Measurements from ENCODE around the gene METTL3.
"Not testable (repeated sequence)": the region's sequence is repeated elsewhere in the genome, so short reads cannot be mapped to it uniquely, and the experiment has no call there.

Gene METTL3

DNA sequence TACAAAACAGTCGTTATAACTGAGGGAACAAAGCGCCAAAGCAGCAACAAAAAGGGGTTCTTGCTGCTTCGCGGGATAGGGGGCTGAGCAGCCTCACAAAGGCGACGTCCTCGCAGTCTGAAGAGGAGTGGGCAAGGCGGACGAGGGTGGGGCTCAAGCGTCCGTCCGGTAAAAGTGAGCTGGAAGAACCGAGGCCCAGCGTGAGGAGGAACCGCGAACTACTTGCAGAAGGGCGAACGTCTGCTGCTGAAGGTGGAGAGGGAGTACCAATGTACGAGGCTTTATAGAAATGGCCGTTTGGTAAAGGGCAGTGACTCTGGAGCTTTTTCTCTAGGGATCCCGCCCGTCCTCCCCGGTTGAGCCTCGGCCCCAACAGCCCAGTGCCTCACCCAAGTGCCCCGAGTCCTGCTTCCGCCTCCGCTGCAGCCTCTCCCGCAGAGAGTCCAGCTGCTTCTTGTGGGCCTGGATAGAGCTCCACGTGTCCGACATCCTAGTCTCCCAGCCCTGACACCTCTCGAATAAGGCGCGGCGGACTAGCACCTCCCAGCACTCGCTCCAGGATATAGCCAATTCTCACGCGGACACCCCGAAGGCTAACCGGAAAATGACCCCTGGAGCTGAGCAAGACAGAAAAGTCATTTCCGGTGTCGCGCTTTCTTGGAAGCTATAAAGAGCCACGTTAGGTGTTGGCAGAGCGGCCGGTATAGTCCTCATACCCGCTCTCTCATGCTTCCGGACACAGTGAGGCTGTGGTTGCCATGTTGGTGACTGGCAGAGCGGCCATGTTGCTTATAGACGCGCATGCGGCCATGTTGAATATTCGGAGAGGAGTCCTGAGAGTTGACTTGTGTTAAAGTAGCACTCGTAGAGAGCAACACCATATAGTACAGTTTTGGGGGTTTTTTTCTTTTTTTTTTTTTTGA, at the start of gene METTL3:
METTL3 (minus strand) TSS at position 606 of the 923 bp plus-strand sequence; CDS start at position 489, 117 bp downstream.
- DNase-seq: peak; percentile 79 to 83

DNA sequence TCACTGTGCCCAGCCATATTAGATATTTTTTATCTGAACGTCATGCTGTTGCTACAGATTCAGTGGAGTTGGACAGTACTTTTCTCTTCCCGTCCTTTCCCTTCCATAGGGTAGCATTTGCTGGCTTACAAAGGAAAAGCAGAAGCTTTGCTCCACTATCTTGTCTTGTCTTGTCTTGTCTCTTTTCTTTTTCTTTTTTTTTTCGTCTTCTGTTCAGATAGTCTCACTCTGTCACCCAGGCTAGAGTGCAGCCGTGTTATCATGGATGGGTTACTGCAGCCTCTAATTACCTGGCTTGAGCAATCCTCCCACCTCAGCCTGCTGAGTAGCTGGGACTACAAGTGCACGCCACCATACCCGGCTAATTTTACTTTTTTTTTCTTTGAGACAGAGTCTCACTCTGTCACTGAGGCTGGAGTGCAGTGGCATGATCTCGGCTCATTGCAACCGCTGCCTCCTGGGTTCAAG, 47.6 kb upstream of the METTL3 start:
- no peak for DNase-seq

DNA sequence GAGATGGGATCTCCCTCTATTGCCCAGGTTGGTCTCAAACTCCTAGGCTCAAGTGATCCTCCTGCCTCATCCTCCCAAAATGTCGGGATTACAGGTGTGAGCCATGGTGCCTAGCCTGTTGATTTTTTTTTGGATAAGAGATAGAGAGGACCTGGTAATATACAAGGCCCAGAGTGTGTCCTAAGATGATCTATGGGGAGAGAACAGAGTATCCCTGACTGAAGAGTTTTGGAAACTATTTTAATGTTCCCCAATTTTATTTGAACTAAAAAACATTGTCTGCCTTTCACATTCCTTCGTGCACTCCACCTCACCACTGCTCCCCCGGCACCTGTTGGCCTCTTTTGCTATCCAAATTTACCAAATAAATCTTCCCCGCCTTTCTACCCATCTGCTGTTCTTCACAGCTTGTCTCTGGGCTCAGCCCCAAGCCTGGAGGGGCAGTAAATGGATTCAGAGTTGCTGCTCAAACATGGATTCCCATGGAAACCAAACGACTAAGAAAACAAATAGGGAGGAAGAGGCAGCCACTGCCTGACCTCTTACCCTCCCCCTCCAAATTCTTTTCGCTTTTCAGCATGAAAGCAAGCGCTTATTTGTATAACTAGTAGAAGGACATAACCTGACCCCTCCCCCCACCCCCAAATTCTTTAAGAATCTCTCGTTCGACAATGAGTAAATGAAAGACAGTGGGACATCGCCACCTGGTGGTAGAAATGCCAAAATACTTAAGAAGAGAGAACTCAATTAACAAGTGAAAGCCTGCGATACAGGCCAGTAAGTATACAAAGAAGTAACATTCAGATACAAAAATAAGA, 46.2 kb upstream of the METTL3 start:
- peak; percentile 79 for DNase-seq

DNA sequence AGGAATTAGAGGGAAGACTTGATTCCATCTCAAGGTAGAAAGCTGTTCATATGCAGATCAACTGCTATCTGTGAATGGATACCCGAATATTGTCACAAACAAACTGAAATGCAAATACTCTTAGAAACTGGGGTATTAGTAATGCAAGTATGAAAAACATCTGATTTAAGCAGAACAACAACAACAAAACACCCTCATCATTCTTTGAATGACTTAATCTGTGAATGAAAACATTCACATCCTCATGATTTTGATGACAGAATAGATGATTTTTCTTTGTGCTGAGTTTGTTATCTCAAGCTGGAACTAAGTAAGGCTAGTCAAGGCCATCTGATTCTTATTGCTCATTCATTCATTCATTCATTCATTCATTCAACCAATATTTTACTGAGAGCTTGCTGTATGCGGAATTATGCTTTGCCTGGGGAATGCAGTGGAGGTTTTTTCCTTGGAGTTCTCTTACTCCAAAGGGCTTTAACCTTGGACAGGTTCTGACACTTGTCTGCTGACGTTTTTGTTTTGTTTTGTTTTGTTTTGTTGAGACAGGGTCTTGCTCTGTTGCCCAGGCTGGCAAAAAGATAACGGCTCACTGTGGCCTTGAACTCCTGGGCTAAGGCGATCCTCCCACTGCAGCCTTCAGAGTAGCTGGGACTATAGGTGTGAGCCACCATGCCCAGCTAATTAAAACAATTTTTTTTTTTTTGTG, 45.4 kb upstream of the METTL3 start:
- no peak for DNase-seq

DNA sequence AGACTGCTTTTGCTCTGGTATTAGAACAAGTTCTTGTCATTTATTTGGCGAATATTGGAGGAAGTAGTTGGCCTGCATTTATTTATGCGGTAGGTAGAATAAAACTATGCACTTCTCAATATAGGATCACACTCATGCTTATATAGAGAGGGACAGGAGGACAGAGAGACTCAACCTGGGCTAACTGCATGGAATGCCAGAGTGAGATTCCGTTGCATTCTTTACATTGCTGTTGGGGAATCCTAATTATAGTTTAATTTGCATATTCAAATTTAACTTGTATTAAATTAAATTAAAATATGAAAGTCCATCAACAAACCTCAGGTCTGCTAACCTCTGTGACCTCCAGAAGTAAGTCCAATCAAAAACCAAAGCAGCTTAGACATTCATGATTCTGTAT, 42.1 kb upstream of the METTL3 start:
- DNase-seq: no peak

DNA sequence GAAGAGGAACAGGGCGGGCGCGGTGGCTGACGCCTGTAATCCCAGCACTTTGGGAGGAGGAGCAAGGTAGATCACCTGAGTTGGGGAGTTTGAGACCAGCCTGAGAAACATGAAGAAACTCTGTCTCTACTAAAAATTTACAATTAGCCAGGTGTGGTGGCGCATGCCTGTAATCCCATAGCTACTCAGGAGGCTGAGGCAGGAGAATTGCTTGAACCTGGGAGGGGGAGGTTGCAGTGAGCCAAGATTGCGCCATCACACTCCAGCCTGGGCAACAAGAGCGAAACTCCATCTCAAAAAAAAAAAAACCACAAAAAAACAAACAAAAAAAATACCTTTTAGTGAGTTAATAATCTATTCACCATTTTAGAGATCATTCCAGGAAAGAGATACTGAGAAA, 33.4 kb upstream of the METTL3 start:
- not testable (repeated sequence) for DNase-seq

DNA sequence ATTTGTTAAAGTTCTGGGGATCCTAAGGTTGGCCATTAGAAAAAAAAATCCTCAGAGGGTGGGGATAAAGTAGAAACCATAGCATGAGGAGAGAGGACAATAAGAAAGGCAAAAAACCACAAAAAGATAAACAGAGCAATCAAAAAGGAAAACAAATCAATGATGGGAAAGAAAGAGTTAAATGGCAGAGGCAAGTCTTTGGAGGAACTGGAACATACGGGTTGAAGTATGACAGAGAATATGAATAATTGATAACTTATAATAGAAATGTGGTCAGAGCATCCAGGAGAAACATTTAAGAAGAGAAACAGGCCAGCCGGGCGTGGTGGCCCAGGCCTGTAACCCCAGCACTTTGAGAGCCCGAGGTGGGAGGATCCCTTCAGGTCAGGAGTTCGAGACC, 32.8 kb upstream of the METTL3 start:
- no peak for DNase-seq

DNA sequence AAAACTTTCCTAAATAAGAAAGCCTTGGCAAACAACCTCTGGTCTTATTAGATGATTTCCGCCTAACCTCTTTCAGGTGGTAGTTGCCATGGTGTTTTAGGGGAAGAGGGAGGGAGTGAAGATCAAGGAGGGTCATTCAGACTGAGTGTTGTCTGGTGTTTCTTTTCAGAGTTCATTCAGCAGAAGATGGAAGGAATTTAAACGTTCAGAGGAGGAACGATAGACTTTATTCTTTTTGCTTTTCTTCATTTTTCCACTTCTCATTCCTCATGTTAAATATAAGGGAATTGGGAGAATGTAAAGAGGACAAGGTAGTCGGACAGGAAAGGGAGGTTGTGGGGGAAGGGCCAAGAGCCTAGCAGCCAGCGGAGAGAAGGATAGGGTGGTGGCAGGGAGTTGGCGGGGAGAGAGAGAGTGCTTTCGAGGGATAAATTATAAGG, 32.4 kb upstream of the METTL3 start:
- no peak for DNase-seq

DNA sequence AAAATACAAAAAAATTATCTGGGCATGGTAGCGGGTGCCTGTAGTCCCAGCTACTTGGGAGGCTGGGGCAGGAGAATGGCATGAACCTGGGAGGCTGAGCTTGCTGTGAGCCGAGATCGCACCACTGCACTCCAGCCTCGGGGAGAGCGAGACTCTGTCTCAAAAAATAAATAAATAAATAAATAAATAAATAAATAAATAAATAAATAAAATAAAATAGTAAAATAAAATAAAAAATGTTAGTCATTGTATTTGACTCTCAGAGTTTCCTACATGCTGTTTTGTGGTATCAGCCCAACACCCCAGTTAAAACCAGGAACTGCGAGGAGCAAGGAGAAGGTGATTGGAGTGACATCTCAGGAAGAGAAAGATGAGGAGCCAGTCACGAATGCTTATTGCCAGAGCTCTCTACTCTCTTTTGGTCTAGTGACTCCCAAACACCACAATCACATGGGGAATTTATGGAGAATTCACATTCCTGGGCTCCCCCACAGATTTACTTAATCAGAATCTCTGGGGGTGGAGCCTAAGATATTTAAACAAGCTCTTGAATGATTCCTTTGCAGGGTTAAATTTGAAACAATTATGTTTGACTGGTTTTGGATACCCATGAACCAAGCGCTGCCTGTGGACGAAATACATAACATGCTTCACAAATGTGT, 30.4 kb upstream of the METTL3 start:
- no peak for DNase-seq

DNA sequence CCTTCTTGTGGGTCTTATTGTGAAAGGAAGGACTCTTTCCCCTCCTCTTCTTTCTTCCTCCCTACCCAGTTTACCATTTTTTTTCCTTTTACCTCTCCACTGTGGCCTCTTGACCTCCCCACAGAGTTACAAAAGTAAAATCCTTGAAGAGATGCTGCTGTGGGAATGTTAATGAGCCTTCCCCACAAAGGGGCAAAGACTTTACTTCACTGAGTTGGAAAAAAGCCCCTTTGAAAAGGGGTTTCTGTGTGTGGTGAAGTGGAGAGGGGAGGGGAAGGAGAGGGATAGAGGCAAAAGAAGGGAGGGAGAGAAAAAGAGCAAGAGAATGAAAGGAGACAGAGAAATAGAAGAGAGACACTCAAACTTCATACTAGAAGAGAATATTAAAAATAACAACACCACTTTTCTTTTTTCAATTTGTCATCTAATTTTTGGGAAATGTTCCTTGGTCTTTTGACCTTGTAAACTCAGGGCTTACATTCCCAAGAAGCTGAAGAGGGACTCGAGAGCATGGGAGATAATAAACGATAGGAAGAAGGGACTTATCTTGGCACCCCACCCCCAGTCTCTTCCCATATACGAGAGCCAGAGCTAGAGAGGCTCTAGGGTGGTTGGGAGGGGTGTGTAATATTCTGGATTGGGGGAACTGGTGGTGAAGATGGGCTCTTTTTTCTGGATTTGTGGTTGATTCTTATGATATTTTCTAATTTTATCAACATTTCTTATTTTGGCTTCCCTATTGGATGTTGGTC, 28.2 kb upstream of the METTL3 start:
- DNase-seq: no peak

DNA sequence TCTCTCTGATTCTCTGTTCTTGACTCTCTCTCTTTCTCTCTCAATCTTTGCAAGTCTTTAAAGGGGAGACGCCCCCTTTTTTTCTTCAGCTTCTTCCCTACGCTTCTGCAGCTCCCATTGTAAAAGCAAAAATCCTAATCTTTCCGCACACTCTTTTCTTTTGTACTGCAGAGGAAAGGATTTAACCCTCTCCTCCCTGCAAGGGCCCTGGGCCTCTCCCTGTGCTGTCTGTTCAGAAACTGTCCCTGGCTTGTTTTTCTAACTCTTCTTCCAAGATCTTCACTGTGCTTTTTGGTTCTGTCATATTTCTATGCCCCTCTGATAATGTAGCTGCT, 25.9 kb upstream of the METTL3 start:
- no peak for DNase-seq

DNA sequence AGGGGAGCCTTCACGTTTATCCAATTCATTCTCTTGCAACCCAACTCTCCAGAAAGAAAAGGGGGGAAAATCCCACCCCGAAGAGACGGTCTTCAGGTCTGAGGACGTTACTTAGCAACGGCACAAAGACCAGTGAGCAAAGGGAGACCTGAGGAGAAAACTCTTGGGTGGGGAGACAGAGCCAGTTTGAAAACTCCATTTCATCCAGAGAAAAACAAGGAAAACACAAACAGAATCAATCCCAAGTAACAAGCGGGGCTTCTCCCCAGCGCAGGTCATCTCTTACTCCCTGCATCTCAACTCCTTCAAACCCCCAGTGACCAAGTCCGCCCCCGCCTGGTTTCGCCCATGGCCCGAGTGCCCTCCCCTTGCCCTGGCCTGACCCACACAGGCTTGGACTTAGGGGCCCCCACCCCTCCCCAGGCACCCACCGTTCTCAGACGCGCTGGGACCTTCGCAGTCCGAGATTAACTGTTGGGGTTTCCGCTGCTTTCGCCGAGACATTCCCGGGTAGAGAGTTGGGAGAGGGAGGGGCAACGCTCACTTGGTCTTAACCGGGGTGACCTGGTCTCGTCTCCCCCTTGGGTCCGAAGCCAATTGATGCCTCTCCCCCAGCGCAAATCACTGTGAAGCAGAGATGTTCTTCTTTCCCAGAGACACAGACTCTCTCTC, 25.4 kb upstream of the METTL3 start:
- DNase-seq: no peak

DNA sequence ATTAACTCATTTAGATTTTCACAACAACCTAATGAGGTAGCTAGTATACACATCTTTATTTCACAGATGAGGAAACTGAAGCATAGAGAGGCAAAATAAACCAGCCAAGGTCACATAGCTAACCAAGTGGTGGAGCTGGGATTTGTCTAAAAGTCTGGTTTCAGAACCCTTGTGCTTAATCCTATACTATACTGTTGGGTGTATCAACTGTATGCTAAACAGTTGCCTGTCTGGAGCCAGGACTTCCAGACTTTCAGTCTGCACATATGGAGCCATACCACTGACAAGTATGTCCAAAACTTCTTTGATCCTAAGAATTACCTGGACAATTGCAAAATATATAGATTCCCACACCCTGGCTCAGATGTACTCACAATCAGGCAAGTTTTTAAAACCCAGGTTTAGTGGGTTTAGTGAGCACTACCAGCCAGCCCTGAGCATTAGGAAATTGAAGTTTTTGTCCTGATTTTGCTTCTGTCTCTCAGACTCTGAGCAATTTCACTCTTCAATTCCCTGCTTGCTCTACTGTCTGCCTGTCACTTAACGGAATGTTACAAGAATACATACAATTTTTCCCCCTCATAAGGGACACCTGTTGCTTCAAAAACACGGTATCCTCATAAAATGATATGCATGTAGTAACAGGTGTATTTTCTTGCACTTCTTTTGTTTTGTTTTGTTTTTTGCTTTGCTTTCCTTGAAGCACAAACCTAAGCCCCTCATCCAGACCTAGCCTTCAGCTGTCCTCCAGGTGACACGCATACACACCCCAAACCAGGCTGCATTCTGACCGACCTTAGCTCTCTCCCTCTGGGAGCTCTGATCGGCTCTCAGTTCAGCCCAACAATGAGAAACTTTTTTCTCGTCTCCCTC, 24.6 kb upstream of the METTL3 start:
- no peak for DNase-seq

DNA sequence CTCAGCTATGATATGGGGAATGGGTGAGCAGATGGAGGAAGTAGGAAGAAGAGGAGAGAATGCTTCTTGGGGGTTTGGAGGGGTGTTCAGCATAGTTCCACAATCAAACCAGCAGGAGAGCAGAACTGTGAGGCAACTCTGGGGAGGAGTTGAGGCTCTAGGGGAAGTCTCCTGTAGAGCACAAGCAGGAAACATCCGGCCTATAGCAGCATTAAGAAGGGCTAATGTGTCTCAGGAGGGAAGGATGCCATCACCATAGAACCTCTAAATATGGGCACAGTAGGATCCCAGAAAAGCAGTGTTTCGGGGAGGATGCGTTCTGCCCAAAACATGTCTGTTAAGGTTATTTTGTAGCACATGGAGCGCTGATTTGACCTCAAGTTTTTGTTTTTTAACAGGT, 23.4 kb upstream of the METTL3 start:
- no peak for DNase-seq

DNA sequence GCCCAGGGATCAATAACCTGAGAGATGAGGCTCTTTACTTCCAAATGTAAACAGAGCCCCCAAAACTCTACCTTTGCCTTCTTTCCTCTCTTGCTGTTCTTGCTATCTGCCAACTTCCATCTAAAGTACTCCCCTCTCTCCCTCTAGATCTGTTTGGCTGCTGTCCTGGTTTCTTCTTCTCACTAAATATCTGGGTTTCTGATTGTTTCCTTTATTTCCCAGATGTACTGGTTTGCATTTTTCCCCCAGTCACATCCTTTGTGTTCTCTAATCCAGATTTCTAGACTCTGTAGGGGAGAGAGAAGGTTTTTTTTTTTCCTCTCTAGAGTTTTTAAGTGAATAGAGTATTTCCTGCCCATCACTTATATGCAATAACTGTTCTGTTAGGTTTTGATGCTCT, 22.2 kb upstream of the METTL3 start:
- DNase-seq: no peak

DNA sequence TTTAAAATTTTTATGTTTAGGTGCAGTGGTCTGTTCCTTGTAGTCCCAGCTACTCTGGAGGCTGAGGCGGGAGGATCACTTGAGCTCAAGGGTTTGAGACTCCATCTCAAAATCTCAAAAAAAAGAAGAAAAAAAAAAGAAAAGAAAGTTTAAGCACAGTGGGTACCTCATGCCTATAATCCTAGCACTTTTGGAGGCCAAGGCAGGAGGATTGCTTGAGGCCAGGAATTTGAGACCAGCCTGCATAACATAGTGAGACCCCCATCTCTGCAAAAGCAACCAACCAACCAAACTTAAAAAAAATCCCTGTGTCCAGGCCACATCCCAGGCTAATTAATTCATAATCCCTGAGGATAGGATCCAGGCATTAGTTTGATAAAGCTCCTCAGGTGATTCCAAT, 18.4 kb upstream of the METTL3 start:
- no peak for DNase-seq

DNA sequence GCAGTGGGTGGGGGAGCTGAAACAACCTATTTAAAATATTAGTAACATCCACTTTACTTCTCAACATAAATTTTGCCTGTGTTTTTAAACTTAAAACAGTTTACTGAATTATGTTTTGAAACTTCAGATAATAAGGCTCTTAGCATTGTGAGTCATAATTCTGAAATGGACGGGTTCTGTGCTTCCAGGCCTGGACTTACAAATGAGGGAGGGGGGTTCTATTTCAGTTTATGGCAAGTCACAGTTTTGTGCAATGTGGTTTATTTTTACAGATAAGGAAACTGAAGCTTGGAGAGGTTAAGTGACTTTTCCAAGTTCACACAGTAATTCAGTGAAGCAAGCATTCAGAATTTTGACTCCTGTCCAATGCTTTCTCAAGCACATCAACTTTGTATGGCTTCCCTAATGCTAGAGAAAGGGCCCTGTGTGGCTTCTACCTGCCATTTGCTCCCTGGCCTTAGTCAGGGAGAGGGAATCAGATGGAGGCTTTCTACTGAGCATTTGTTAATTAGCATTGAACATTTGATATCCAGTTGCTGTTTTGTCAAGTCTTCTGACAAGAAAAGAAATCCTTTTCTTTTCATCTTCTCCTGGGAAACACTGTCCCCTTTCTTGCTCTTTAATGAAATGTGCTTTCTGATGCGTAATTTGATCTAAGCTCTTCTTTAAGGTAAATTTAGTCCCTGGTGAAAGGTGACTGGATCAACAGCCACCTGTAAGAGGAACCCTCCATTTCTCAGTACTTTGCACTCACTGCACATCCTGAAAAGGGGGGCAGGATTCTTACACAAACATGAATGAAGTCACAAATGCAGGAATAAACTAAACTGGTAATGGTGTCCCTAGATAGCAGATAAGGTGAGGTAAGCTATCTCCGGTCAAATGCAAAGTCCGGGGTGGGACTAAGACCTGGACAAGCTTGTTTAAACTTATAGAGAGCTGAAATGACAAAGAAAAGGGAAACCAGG, 17.5 kb upstream of the METTL3 start:
- no peak for DNase-seq

DNA sequence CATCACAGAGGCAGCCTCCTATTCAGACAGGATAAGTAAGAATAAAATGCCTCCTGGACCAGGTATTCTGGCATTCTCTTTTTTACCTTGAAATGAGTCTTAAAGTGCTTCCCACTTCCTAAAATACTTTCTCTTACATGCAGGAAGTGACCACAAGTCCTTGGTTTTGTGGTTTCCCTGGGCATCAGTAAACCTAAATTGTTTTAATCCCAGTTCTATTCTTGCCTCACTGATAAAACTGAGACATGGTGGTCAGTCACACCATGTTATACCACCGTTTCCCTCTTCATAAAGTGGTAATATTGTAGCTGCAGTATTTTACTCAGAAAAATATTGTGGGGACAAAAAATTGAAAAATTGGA, 16.2 kb upstream of the METTL3 start:
- no peak for DNase-seq

DNA sequence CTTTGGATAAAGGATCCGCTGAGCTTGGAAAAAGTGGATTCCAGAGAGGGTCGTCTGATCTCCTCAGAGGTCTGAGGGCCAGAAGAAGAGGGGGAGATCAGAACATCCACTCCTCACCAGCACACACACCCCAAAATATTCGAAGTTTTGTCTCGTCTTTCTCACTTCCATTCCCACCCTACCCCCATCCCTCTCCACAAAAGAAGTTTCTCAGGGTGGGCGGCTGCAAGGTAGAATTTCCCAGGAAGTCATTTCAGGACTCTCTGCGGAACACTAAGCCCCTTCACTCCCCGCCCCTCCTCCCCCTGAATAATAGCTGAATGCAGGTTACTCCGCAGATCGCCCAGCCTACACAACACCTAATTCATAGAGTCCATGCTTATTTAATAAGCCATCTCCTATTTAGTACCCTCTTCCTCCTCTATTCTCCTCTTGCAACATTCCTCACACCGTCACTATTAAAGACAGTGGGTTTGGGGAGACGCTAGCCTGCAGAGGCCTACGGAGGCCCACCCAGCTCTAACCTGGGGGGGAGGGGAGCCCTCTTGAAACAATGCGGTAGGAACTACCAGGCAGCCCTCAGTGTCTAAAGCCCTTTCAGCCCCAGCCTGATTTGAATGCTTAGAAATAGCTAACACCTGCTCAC, 15.7 kb upstream of the METTL3 start:
- DNase-seq: no peak
